PC-9 (cell line): ENCODE measurements around the gene TGFB1I1. TPM values are rescaled to one million over a fixed set of nuclear protein-coding genes. Genes with fewer than 3 reads are reported as not detected.

Experiments used
- total RNA-seq: library from RNA; stranded (reverse); gene quantifications from 2 replicates; pipeline ENCODE4 v1.2.3, GENCODE V29; 2021

The TGFB1I1 gene
- total RNA-seq, 1 experiment from 2014 or later: 9.0 TPM

Other genes starting within 250 kb of the TGFB1I1 start
- 0.90 and 1.3 TPM in 2 replicates for gene ITGAM, start 212.2 kb upstream of the TGFB1I1 start, total RNA-seq
- gene ITGAX, start 117.0 kb upstream of the TGFB1I1 start, total RNA-seq: 1.1 and 1.2 TPM in 2 replicates
- gene ITGAD, start 78.8 kb upstream of the TGFB1I1 start, total RNA-seq: not detected in 2 replicates
- gene COX6A2, start 43.8 kb upstream of the TGFB1I1 start, total RNA-seq: not detected in 2 replicates
- gene ZNF843, start 29.4 kb upstream of the TGFB1I1 start, total RNA-seq: 0.85 and 0.88 TPM in 2 replicates
- 18.6 and 21.4 TPM in 2 replicates for gene ARMC5, start 12.7 kb upstream of the TGFB1I1 start, total RNA-seq
- 0.13 and 0.60 TPM in 2 replicates for gene SLC5A2, start 11.0 kb downstream of the TGFB1I1 start, total RNA-seq
- gene RUSF1, start 36.2 kb downstream of the TGFB1I1 start, total RNA-seq: 86.7 and 94.7 TPM in 2 replicates
- not detected in 2 replicates for gene AHSP, start 55.7 kb downstream of the TGFB1I1 start, total RNA-seq